Inferior parietal cortex (tissue), 1 donor: ENCODE measurements around the gene SHISA9.

Source experiments
- DNase-seq: peaks from one replicate; pipeline ENCODE4 v3.0.0-alpha.2; 2016; ENCODE audit errors: extremely low spot score

The SHISA9 gene

DNA sequence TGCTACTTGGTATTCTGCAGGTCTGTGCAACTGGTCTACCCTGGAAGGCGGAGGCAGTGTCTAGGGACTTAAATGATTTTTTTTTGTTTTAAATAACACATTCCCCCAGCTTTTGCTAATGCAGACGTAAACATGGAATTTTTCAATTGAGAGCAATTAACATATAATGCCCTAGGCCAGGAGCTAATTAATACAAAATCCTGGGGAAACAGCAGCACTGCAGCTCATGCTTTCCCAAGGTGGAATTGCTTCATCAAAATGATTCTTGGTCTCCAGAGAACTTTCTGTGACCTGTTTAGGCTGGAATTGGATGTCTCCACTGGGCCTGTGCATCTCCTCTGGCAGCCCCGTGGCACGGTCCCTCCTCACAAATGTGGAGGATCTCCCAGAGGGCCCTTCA is 50.6 kb downstream of the SHISA9 start:
- DNase-seq: no peak

GRCh38 chr16:12958366-12958765 is 57.0 kb downstream of the SHISA9 start:
- DNase-seq: no peak

- DNase-seq: no peak
Measured at GRCh38 chr16:12959072-12959471, 57.7 kb downstream of the SHISA9 start.

GRCh38 chr16:12961626-12962025 is 60.2 kb downstream of the SHISA9 start:
- no peak for DNase-seq

DNA sequence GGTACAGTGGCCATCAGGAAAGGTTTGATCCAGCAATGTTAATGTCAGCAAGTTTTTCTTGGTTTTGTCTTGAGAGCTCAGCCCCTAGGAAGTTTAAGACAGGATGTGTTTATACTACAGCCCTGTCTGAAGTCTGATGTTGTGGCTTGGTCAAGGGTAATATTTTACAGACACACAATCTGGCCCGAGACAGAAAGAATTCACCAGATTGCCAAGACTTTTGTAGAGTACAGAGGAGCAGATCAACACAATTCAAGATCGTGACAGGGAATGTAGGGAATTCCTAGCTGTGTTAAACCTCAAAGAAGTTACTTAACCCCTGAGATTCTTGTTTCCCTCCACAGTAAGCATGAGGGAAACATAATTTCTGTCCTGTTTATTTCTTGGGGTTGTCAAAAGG is 63.1 kb downstream of the SHISA9 start:
- DNase-seq: no peak

- no peak for DNase-seq
Measured at GRCh38 chr16:12965274-12965804, 63.9 kb downstream of the SHISA9 start.

DNA sequence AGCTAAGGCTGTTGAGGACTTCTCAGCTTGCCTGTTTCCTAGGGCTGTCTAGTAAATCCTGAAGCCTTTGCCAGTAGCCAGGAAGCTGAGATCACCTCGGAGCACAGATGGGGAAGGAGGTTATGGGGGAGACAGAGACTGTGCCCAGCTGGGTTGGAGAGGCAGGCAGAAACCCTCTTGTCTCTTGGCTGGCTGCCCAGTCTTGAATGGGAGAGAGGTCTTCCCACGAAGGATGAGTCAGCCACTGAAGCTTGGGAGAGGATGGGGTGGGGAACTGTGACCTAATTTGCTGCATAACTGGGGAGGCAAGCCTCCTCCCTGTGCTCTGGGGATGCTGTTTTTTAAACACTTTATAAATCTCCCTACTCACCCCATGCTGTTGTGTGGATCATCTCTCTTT is 69.8 kb downstream of the SHISA9 start:
- peak; percentile 55 for DNase-seq

- DNase-seq: no peak
Measured at GRCh38 chr16:12972246-12972645, 70.8 kb downstream of the SHISA9 start.

DNA sequence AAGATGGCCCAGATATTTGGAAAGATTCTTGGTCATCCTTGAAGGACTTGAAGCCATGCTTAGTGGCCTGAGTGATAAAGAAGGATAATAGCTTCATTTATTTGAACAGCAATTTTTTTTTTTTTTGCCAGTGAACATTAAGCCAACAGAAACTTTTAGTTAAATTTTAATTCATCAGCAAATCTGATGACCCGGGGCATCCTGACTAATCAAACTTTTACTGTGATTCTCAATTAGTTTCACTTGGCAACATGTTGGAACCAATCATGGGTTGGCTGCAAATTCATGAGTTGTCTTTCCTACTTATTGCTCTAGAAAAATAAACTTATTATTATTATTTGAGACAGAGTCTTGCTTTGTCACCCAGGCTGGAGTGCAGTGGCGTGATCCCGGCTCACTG is 74.4 kb downstream of the SHISA9 start:
- DNase-seq: no peak

- no peak for DNase-seq
Measured at GRCh38 chr16:12976496-12976895, 75.1 kb downstream of the SHISA9 start.

DNA sequence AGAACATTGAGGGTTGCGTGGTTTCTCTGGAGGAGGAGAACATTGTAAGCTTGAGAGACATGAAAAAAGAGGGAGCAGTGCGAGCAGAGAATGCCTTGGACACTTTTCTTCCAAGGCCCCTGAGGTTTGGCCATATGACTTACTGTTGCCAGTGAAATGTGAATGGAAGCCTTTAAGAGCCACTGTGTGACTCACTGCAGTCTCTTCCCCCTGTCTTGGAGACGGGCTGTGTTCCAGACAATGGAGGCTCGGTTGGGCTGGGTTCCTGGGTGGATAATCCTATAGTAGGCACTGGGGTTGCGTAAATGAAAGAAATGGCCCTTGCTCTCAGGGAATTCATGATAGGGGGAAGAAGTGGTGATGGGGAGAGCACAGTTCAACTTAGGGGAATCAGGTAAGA is 75.5 kb downstream of the SHISA9 start:
- no peak for DNase-seq

- no peak for DNase-seq
Measured at GRCh38 chr16:12985516-12985915, 84.1 kb downstream of the SHISA9 start.

- DNase-seq: no peak
Measured at GRCh38 chr16:12988071-12988470, 86.7 kb downstream of the SHISA9 start.

DNA sequence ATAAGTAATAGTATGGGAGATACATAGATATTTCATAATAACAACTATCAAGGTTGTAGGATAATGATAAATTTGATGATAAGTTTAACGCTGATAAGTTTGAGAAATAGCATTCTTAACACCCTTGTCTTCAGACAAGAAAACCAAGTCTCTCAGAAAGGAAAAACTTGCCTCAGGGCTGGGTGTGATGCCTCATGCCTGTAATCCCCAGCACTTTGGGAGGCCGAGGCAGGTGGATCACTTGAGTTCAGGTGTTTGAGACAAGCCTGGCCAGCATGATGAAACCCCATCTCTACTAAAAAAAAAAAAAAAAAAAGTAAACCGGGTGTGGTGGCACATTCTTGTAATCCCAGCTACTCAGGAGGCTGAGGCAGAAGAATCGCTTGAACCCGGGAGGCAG is 90.7 kb downstream of the SHISA9 start:
- DNase-seq: no peak

DNA sequence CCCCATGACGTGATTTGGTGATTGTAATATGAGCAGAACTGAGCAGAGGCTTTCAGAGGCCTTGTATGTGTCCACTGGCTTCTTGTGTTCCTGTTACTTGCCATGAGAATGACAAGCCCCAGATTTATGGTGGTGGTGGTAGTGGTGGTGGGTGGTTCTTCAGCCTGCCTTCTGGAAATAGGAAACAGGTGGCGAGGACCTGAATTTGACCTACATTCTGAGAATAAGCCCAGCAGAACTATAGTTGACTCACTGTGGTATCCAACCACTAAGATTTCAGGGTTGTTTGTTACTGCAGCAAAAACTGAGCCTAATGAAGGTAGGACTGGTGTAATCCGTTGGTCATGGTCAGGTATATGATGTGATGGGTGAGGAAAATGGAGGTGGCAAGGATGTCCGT is 93.0 kb downstream of the SHISA9 start:
- DNase-seq: no peak

GRCh38 chr16:12995721-12996372 is 94.4 kb downstream of the SHISA9 start:
- peak; percentile 53 for DNase-seq

DNA sequence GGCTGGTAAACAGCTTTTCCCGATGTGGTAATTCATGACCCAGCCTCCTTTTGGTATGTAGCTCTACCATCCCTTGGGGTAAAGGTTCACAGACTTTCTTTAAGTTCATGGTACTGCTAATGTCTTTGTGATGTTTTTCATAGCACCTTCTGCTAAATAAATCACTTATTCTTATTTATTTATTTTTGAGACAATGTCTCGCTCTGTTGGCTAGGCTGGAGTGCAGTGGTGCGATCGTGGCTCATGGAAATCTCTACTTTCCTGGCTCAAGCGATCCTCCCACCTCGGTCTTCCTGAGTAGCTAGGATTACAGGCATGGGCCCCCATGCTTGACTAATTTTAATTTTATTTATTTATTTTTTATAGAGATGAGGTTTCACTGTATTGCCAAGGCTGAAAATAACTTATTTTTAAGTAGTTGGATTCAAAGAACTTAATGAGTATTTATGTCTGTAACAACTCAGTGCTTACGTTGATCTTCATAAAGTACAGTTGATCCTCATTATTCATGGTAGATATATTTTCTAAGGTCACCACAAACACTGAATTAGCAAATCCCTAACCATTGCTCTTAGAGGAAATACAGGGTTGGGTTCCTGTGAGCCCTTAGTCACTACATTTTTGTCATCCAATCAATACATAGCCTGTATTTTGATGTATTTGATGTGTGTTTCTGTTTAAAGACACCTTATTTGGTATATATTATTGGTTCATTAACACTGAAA is 97.1 kb downstream of the SHISA9 start:
- DNase-seq: no peak

GRCh38 chr16:12999368-12999767 is 98.0 kb downstream of the SHISA9 start:
- no peak for DNase-seq

DNA sequence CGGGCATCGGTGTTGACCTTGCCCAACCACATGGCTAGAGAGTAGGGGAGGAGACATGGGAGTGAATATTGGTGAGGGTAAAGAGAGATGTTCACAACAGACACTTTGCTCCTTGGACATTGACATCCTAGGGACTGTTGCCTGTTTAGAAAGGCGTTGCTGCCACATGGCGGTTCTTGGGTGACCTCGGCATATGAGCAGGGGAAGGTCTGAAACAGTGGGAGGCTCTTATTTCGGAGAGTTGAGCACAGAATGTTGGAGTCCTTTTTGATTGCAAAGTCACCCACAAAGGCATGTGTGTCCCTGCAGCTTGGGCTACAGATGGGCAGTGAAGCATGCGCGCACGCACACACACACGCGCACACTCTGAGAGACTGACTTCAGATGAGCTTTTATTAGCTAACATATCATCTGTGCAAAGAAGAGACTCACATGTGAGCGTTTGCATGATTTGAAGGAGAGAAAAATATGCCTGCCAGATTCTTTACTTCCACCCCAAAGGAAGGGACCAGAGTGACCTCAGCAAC is 104.4 kb downstream of the SHISA9 start:
- DNase-seq: no peak

DNA sequence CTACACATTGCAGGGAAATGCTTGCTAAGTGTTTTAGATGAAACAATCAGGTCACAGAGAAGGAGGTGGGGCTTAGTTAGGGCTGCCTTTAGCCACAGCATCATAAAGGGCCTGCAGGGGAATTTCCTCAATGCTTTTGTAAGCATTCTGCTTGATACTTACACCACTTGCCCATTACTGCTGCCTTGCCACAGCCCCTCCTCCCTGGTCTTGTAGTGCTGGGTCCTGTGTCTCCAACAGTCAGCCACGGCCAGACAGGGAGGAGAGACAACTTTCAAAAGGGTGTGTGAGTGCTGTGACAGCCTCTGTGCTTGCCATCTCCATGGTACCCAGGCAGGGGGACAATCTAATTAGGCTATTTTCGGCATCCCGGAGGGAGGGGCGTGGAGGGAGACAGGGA is 111.2 kb downstream of the SHISA9 start:
- DNase-seq: no peak

- no peak for DNase-seq
Measured at GRCh38 chr16:13013043-13013442, 111.6 kb downstream of the SHISA9 start.

DNA sequence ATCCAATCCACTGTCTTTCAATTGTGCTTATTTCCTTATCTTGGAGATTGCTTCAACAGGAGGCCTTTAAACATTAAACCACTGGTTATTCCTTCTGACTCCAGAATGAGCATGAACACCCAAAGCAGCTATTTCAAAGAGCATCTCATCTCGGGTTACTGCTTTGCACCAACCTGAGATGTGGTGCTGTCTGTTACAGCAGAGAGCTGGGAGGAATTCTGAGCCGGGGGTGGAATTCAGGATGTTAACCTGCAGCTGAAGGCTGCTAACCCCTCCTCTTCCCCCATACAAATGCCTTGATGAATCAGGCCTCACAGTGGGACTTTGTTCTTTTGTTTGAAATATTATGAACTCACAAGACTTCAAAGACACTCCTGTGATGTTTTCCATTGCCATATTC is 113.1 kb downstream of the SHISA9 start:
- DNase-seq: no peak

DNA sequence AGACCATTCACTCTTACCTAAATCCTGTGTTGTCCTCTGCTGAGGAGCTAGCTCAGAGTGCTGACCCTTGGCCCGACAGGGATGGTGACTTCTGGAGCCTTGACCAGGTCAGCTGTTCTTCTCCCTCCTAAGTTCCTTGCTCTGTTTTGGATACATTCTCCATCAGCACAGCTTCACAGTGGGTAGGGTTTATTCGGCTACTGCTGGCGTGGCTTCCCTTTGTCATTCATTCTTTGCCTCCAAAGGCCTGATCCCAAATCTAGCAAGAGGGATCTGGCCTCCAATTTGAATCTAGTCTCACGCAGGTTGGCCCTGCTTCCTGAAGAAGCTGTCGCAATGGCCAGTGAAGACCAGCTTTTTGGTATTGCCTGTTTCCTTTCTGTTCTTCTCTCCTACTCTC is 116.6 kb downstream of the SHISA9 start:
- DNase-seq: no peak
